Adipocyte (in vitro differentiated cells): ENCODE data around the gene ITIH4.
A peak's percentile ranks its signal among the peaks of the same experiment; 100 is the strongest.

ENCODE experiments used
- DNase-seq: peaks from one replicate; pipeline ENCODE4 v3.0.0-alpha.2; 2015; ENCODE audit warnings: low read depth
- H3K27me3 ChIP-seq: replicated peaks from 2 replicates; pipeline ENCODE4 v1.7.0; 2013; ENCODE audit warnings: mild to moderate bottlenecking, low read length, moderate library complexity; ENCODE audit not compliant: control insufficient read depth, insufficient read depth
- H3K36me3 ChIP-seq: 2 replicates; pipeline ENCODE4 v1.7.0; 2013; ENCODE audit warnings: low read length, mild to moderate bottlenecking, moderate library complexity; ENCODE audit not compliant: control insufficient read depth, insufficient read depth, severe bottlenecking
- H3K4me1 ChIP-seq: 2 replicates; pipeline ENCODE4 v1.7.0; 2013; ENCODE audit warnings: mild to moderate bottlenecking, low read length, moderate library complexity; ENCODE audit not compliant: control insufficient read depth, insufficient read depth
- H3K4me3 ChIP-seq: 2 replicates; pipeline ENCODE4 v1.7.0; 2013; ENCODE audit warnings: mild to moderate bottlenecking, low read length, moderate library complexity
- H3K9ac ChIP-seq: 2 replicates; pipeline ENCODE4 v1.7.0; 2013; ENCODE audit warnings: mild to moderate bottlenecking, low read length, moderate library complexity
- H3K9me3 ChIP-seq: 2 replicates; pipeline ENCODE4 v1.7.0; 2013; ENCODE audit warnings: mild to moderate bottlenecking, low read length, moderate library complexity; ENCODE audit not compliant: control insufficient read depth

The ITIH4 gene

GRCh38 chr3:52813810-52814209 lies 16.7 kb downstream of the ITIH4 start:
- Histone ChIP-seq H3K4me1 (no peaks in the 10 kb centered on the region), H3K36me3 (no peaks in the 10 kb centered on the region), H3K9me3 (no peaks in the 10 kb centered on the region), H3K27me3 (peaks cover 28% of the 10 kb centered on the region), H3K9ac (no peak overlapping the region), H3K4me3 (no peak overlapping the region)
- no peak for DNase-seq

- DNase-seq = no peak
- no peaks in the 10 kb centered on the region for H3K4me1 ChIP-seq
- H3K36me3 ChIP-seq = no peaks in the 10 kb centered on the region
- no peaks in the 10 kb centered on the region for H3K9me3 ChIP-seq
- H3K4me3 ChIP-seq = no peak overlapping the region
- no peak overlapping the region for H3K9ac ChIP-seq
- H3K27me3 ChIP-seq = peaks cover 37% of the 10 kb centered on the region
Measured at GRCh38 chr3:52811452-52812011, 18.9 kb downstream of the ITIH4 start.

- Histone ChIP-seq H3K27me3 (peaks cover 35% of the 10 kb centered on the region), H3K4me1 (no peaks in the 10 kb centered on the region), H3K9me3 (no peaks in the 10 kb centered on the region), H3K9ac (no peak overlapping the region), H3K36me3 (no peaks in the 10 kb centered on the region), H3K4me3 (no peak overlapping the region)
- no peak for DNase-seq
Measured at GRCh38 chr3:52810923-52811322, 19.5 kb downstream of the ITIH4 start.

- no peak for DNase-seq
- no peak overlapping the region for H3K9ac ChIP-seq
- H3K27me3 ChIP-seq = peaks cover 35% of the 10 kb centered on the region
- no peak overlapping the region for H3K4me3 ChIP-seq
- no peaks in the 10 kb centered on the region for H3K9me3 ChIP-seq
- H3K4me1 ChIP-seq = no peaks in the 10 kb centered on the region
- no peaks in the 10 kb centered on the region for H3K36me3 ChIP-seq
Measured at GRCh38 chr3:52809662-52810377, 20.7 kb downstream of the ITIH4 start.

GRCh38 chr3:52809149-52809548 lies 21.3 kb downstream of the ITIH4 start:
- H3K4me1 ChIP-seq = no peaks in the 10 kb centered on the region
- no peak overlapping the region for H3K9ac ChIP-seq
- no peaks in the 10 kb centered on the region for H3K9me3 ChIP-seq
- DNase-seq = no peak
- H3K4me3 ChIP-seq = no peak overlapping the region
- peaks cover 31% of the 10 kb centered on the region for H3K27me3 ChIP-seq
- no peaks in the 10 kb centered on the region for H3K36me3 ChIP-seq

GRCh38 chr3:52805270-52806039 lies 25.0 kb downstream of the ITIH4 start:
- peaks cover 8% of the 10 kb centered on the region for H3K4me1 ChIP-seq
- no peak overlapping the region for H3K9ac ChIP-seq
- H3K36me3 ChIP-seq = no peaks in the 10 kb centered on the region
- H3K4me3 ChIP-seq = no peak overlapping the region
- H3K9me3 ChIP-seq = no peaks in the 10 kb centered on the region
- peaks cover 29% of the 10 kb centered on the region for H3K27me3 ChIP-seq
- DNase-seq = no peak

GRCh38 chr3:52801839-52802238 lies 28.6 kb downstream of the ITIH4 start:
- Histone ChIP-seq H3K36me3 (no peaks in the 10 kb centered on the region), H3K27me3 (peaks cover 6% of the 10 kb centered on the region), H3K4me1 (peaks cover 25% of the 10 kb centered on the region), H3K9me3 (no peaks in the 10 kb centered on the region), H3K4me3 (no peak overlapping the region), H3K9ac (peak overlapping the region; percentile 28)
- peak; percentile 28 for DNase-seq

GRCh38 chr3:52800079-52800478 lies 30.4 kb downstream of the ITIH4 start:
- Histone ChIP-seq H3K36me3 (no peaks in the 10 kb centered on the region), H3K9ac (no peak overlapping the region), H3K9me3 (no peaks in the 10 kb centered on the region), H3K4me3 (no peak overlapping the region), H3K4me1 (peaks cover 25% of the 10 kb centered on the region), H3K27me3 (peaks cover 4% of the 10 kb centered on the region)
- DNase-seq = peak; percentile 34

DNA sequence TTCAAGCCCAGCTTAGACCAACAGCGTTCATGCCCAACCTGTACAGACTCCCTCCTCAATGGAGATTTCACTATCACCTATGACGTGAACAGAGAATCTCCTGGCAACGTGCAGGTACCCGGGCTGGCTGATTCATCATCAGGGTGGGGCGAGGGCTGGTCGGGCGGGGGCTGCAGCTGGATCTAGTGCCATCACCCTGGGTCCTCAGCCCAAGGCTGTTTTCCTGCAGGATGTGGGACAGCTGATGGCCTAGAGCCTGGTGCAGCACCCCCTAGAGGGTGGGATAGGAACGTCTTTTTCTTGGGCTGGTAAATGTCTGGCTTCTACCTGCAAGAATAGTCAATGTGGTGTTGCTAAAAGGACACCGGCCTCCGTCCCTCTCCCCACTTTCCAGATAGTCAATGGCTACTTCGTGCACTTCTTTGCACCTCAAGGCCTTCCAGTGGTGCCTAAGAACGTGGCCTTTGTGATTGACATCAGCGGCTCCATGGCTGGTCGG lies 31.4 kb downstream of the ITIH4 start:
- DNase-seq = no peak
- H3K27me3 ChIP-seq = peaks cover 4% of the 10 kb centered on the region
- peaks cover 25% of the 10 kb centered on the region for H3K4me1 ChIP-seq
- H3K9ac ChIP-seq = no peak overlapping the region
- H3K36me3 ChIP-seq = no peaks in the 10 kb centered on the region
- H3K4me3 ChIP-seq = no peak overlapping the region
- H3K9me3 ChIP-seq = no peaks in the 10 kb centered on the region

DNA sequence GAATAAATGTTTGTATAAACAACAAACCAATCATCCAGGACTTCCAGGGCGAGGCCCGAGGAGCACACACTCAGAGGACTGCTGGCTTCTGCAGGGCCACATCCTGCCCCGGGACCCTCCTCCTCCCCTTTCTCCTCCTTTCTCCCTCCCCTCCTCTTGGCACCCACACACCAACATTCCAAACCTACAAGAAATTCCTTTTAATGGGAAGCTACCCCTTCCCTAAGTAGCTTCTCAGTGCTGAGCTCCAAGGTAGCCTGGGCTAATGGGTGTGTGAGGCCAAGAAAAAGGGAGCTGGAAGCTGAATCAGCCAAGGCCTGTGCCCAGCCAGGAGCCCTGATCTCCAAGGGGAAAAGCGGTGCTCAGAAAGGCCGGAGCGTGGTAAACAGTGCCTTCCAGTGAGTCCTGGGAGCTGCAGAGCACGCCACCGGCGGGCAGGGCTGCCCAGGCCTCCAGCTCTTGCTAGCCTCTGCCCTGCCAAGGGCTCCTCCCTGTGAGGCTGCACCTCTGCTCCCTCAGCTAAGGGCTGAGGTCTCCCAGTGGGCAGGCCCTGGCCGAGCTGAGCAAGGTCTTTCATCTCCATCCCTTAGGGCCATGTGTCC lies 32.0 kb downstream of the ITIH4 start:
- Histone ChIP-seq H3K9me3 (no peaks in the 10 kb centered on the region), H3K36me3 (no peaks in the 10 kb centered on the region), H3K4me3 (no peak overlapping the region), H3K27me3 (peaks cover 4% of the 10 kb centered on the region), H3K9ac (no peak overlapping the region), H3K4me1 (peaks cover 25% of the 10 kb centered on the region)
- DNase-seq = no peak

DNA sequence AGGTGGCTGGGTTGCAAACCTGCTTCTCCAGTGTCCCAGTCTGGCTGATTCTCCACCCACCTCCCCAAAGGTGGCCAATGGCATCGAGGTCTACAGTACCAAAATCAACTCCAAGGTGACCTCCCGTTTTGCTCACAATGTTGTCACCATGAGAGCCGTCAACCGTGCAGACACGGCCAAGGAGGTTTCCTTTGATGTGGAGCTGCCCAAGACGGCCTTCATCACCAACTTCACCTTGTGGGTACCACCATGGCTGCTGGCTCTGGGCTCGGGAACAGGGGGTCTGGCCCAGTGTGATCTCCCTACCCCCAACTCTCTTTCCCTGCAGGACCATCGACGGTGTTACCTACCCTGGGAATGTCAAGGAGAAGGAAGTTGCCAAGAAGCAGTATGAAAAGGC lies 34.1 kb downstream of the ITIH4 start:
- H3K9me3 ChIP-seq = no peaks in the 10 kb centered on the region
- DNase-seq = no peak
- no peak overlapping the region for H3K9ac ChIP-seq
- no peak overlapping the region for H3K4me3 ChIP-seq
- H3K4me1 ChIP-seq = peaks cover 17% of the 10 kb centered on the region
- no peaks in the 10 kb centered on the region for H3K36me3 ChIP-seq
- peaks cover 4% of the 10 kb centered on the region for H3K27me3 ChIP-seq
